H9 (cell line): Measurements from ENCODE around the gene STK32C. TPM values are rescaled to one million over a fixed set of nuclear protein-coding genes. Genes with fewer than 3 reads are reported as not detected.

Source experiments
- DNase-seq: peaks from one replicate; pipeline ENCODE4 v3.0.0-alpha.2; 2017
- H2AFZ ChIP-seq: one replicate; pipeline ENCODE4 v1.6.1; 2013; ENCODE audit warnings: mild to moderate bottlenecking, low read length, control low read depth, moderate library complexity
- H2AK5ac ChIP-seq: 2 replicates; pipeline ENCODE4 v1.6.1; 2013; ENCODE audit warnings: low read length, control low read depth, mixed read lengths; ENCODE audit not compliant: insufficient read length
- H2BK120ac ChIP-seq: one replicate; pipeline ENCODE4 v1.6.1; 2013; ENCODE audit warnings: low read depth, mild to moderate bottlenecking, low read length, control low read depth, inconsistent platforms; ENCODE audit not compliant: poor library complexity, severe bottlenecking
- H2BK12ac ChIP-seq: 2 replicates; pipeline ENCODE4 v1.6.1; 2013; ENCODE audit warnings: low read length, control low read depth, mixed read lengths, low read depth; ENCODE audit not compliant: insufficient read length
- H2BK15ac ChIP-seq: 2 replicates; pipeline ENCODE4 v1.6.1; 2013; ENCODE audit warnings: low read depth, low read length, control low read depth
- H2BK20ac ChIP-seq: one replicate; pipeline ENCODE4 v1.6.1; 2013; ENCODE audit warnings: low read depth, mild to moderate bottlenecking, low read length, control low read depth, inconsistent platforms; ENCODE audit not compliant: poor library complexity, severe bottlenecking
- H2BK5ac ChIP-seq: 2 replicates; pipeline ENCODE4 v1.6.1; 2013; ENCODE audit warnings: low read length, control low read depth, mixed read lengths; ENCODE audit not compliant: insufficient read length
- H3K14ac ChIP-seq: 2 replicates; pipeline ENCODE4 v1.6.1; 2013; ENCODE audit warnings: low read length, control low read depth; ENCODE audit not compliant: insufficient read depth
- H3K18ac ChIP-seq: 2 replicates; pipeline ENCODE4 v1.6.1; 2013; ENCODE audit warnings: low read depth, mild to moderate bottlenecking, mixed read lengths, low read length, control low read depth; ENCODE audit not compliant: insufficient read length
- H3K23ac ChIP-seq: 2 replicates; pipeline ENCODE4 v1.6.1; 2013; ENCODE audit warnings: low read length, control low read depth, mixed read lengths, low read depth; ENCODE audit not compliant: insufficient read length
- H3K23me2 ChIP-seq: 2 replicates; pipeline ENCODE4 v1.6.1; 2013; ENCODE audit warnings: low read depth, mild to moderate bottlenecking, mixed read lengths, low read length, control low read depth; ENCODE audit not compliant: insufficient read length, poor library complexity, severe bottlenecking
- H3K27ac ChIP-seq: 2 replicates; pipeline ENCODE4 v1.5.1; 2013; ENCODE audit warnings: low read length, control low read depth, mixed read lengths, low read depth; ENCODE audit not compliant: insufficient read length
- H3K27me3 ChIP-seq: 2 replicates; pipeline ENCODE4 v1.6.1; 2013; ENCODE audit warnings: low read length, control low read depth, inconsistent platforms; ENCODE audit not compliant: insufficient read depth
- H3K4ac ChIP-seq: 2 replicates; pipeline ENCODE4 v1.6.1; 2013; ENCODE audit warnings: low read depth, mild to moderate bottlenecking, control low read depth, inconsistent platforms, low read length, moderate library complexity
- H3K4me1 ChIP-seq: 2 replicates; pipeline ENCODE4 v1.6.1; 2013; ENCODE audit warnings: low read length, control low read depth, inconsistent platforms; ENCODE audit not compliant: insufficient read depth
- H3K4me2 ChIP-seq: 2 replicates; pipeline ENCODE4 v1.6.1; 2013; ENCODE audit warnings: low read length, control low read depth, mixed read lengths; ENCODE audit not compliant: insufficient read length, insufficient read depth
- H3K56ac ChIP-seq: 2 replicates; pipeline ENCODE4 v1.6.1; 2013; ENCODE audit warnings: low read depth, mild to moderate bottlenecking, mixed read lengths, low read length, control low read depth; ENCODE audit not compliant: insufficient read length
- H3K79me1 ChIP-seq: 2 replicates; pipeline ENCODE4 v1.6.1; 2013; ENCODE audit warnings: low read depth, mild to moderate bottlenecking, moderate library complexity, low read length, control low read depth, inconsistent platforms; ENCODE audit not compliant: insufficient read depth, poor library complexity, severe bottlenecking
- H3K79me2 ChIP-seq: 2 replicates; pipeline ENCODE4 v1.6.1; 2013; ENCODE audit warnings: low read length, control low read depth, inconsistent platforms; ENCODE audit not compliant: insufficient read depth
- H3K9ac ChIP-seq: 2 replicates; pipeline ENCODE4 v1.6.1; 2013; ENCODE audit warnings: low read length, control low read depth, mixed read lengths; ENCODE audit not compliant: insufficient read length; ENCODE audit errors: extremely low read depth
- H3K9me3 ChIP-seq: one replicate; pipeline ENCODE4 v1.6.1; 2013; ENCODE audit warnings: low read depth, low read length, inconsistent platforms; ENCODE audit not compliant: control insufficient read depth
- H3T11ph ChIP-seq: one replicate; pipeline ENCODE4 v1.6.1; 2013; ENCODE audit warnings: mild to moderate bottlenecking, low read length, control low read depth, inconsistent platforms
- H4K20me1 ChIP-seq: one replicate; pipeline ENCODE4 v1.6.1; 2013; ENCODE audit not compliant: control insufficient read depth, insufficient read length, insufficient read depth
- H4K5ac ChIP-seq: 2 replicates; pipeline ENCODE4 v1.6.1; 2013; ENCODE audit warnings: low read depth, mild to moderate bottlenecking, mixed read lengths, low read length, control low read depth; ENCODE audit not compliant: insufficient read length
- H4K8ac ChIP-seq: replicated peaks from 2 replicates; pipeline ENCODE4 v1.6.1; 2013; ENCODE audit warnings: low read length, control low read depth, mixed read lengths, low read depth; ENCODE audit not compliant: insufficient read length
- H4K91ac ChIP-seq: 2 replicates; pipeline ENCODE4 v1.6.1; 2013; ENCODE audit warnings: low read depth, mild to moderate bottlenecking, moderate library complexity, mixed read lengths, low read length, control low read depth; ENCODE audit not compliant: insufficient read length
- H3K27ac Mint-ChIP-seq, 3 experiments: 2 replicates in 2 of 3; 3 replicates in 1 of 3; pipeline ENCODE4 v1.8.0; 2020 to 2021; ENCODE audit warnings: mixed read lengths in 3 of 3, mild to moderate bottlenecking in 1 of 3, moderate library complexity in 1 of 3
- H3K27me3 Mint-ChIP-seq: 2 replicates; pipeline ENCODE4 v1.8.0; 2021; ENCODE audit warnings: low read depth, mild to moderate bottlenecking, moderate library complexity, mixed read lengths
- H3K36me3 Mint-ChIP-seq, 3 experiments: 2 replicates in 2 of 3; 3 replicates in 1 of 3; pipeline ENCODE4 v1.8.0; 2020 to 2021; ENCODE audit warnings: low read depth in 3 of 3, mixed read lengths in 3 of 3; ENCODE audit not compliant: insufficient read depth in 1 of 3
- H3K4me1 Mint-ChIP-seq, 2 experiments: 2 replicates each; pipeline ENCODE4 v1.8.0; 2020; ENCODE audit warnings: mixed read lengths in 2 of 2
- H3K4me3 Mint-ChIP-seq, 2 experiments: 2 replicates in 1 of 2; 3 replicates in 1 of 2; pipeline ENCODE4 v1.8.0; 2020 to 2021; ENCODE audit warnings: mild to moderate bottlenecking in 2 of 2, mixed read lengths in 2 of 2, moderate library complexity in 1 of 2
- H3K9me3 Mint-ChIP-seq, 2 experiments: 2 replicates in 1 of 2; 3 replicates in 1 of 2; pipeline ENCODE4 v1.8.0; 2020; ENCODE audit warnings: mild to moderate bottlenecking in 2 of 2, mixed read lengths in 2 of 2, moderate library complexity in 1 of 2
- WGBS: extraction: QIAGEN DNeasy Blood & Tissue Kit; methylation state at CpG from one replicate; pipeline ENCODE4 v1.1.7; 2013; ENCODE audit warnings: missing lambda C conversion rate, low lambda C conversion rate, mixed read lengths; ENCODE audit not compliant: insufficient read length; ENCODE audit errors: extremely low coverage; 5-methylcytosine and 5-hydroxymethylcytosine counted together
- total RNA-seq: library from RNA; stranded (reverse); gene quantifications from 2 replicates; pipeline ENCODE4 v1.2.1, GENCODE V29; 2021
- TF ChIP-seq, protein P1 (sequence below): fragments of 200-600 bp; sonication (generic); conservative IDR thresholded peaks from 3 replicates; pipeline ENCODE4 v1.8.0; 2021; ENCODE audit warnings: antibody characterized with exemption, mild to moderate bottlenecking

The STK32C gene
- total RNA-seq, 1 experiment from 2014 or later = 11.3 TPM

- H4K91ac ChIP-seq = no peak overlapping the region
- no peak overlapping the region for H3K27ac ChIP-seq
- peaks cover 0 to 10% (median 0%) of the 10 kb centered on the region in 3 experiments; a peak in 3 of 7 replicates for H3K36me3 Mint-ChIP-seq
- H3K4ac ChIP-seq = no peak overlapping the region
- no peak overlapping the region for H2BK120ac ChIP-seq
- no peak overlapping the region for H2BK12ac ChIP-seq
- peaks cover 0 to 6% of the 10 kb centered on the region in 2 experiments; a peak in 3 of 4 replicates for H3K4me1 Mint-ChIP-seq
- H4K5ac ChIP-seq = no peak overlapping the region
- peaks cover 11 to 12% of the 10 kb centered on the region in 2 experiments for H3K9me3 Mint-ChIP-seq
- H3T11ph ChIP-seq = no peak overlapping the region
- no peak overlapping the region; the same call in 1 of the 2 replicates for H3K14ac ChIP-seq
- no peaks in the 10 kb centered on the region for H3K27me3 Mint-ChIP-seq
- no peak overlapping the region for H3K23ac ChIP-seq
- no peak overlapping the region for H2BK5ac ChIP-seq
- no peak overlapping the region for H2AK5ac ChIP-seq
- no peaks in the 10 kb centered on the region for H3K9me3 ChIP-seq
- H4K20me1 ChIP-seq = peaks cover 3% of the 10 kb centered on the region
- no peak overlapping the region for H3K18ac ChIP-seq
- no peak overlapping the region for H2AFZ ChIP-seq
- no peaks in the 10 kb centered on the region for H3K79me2 ChIP-seq
- H4K8ac ChIP-seq = no peak overlapping the region
- H3K9ac ChIP-seq = no peak overlapping the region
- H3K4me2 ChIP-seq = no peak overlapping the region
- no peak overlapping the region for H2BK15ac ChIP-seq
- H3K27me3 ChIP-seq = no peaks in the 10 kb centered on the region
- H3K4me3 Mint-ChIP-seq = no peak overlapping the region
- no peak overlapping the region for H3K56ac ChIP-seq
- DNase-seq = no peak
- no peaks in the 10 kb centered on the region for H3K79me1 ChIP-seq
- TF ChIP-seq, protein P1, sequence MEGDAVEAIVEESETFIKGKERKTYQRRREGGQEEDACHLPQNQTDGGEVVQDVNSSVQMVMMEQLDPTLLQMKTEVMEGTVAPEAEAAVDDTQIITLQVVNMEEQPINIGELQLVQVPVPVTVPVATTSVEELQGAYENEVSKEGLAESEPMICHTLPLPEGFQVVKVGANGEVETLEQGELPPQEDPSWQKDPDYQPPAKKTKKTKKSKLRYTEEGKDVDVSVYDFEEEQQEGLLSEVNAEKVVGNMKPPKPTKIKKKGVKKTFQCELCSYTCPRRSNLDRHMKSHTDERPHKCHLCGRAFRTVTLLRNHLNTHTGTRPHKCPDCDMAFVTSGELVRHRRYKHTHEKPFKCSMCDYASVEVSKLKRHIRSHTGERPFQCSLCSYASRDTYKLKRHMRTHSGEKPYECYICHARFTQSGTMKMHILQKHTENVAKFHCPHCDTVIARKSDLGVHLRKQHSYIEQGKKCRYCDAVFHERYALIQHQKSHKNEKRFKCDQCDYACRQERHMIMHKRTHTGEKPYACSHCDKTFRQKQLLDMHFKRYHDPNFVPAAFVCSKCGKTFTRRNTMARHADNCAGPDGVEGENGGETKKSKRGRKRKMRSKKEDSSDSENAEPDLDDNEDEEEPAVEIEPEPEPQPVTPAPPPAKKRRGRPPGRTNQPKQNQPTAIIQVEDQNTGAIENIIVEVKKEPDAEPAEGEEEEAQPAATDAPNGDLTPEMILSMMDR = no peak
- no peak overlapping the region for H3K27ac Mint-ChIP-seq
- no CpG with 5 or more reads among the region's 25 CpGs for WGBS
- no peaks in the 10 kb centered on the region for H3K23me2 ChIP-seq
- H2BK20ac ChIP-seq = no peak overlapping the region
- no peaks in the 10 kb centered on the region for H3K4me1 ChIP-seq
Observed at GRCh38 chr10:132266594-132267161, 41.1 kb downstream of the STK32C start.
